Brain microvascular endothelial cell (primary cell): ENCODE results near the gene HAND2.

ENCODE experiments used
- DNase-seq: peaks from one replicate; pipeline ENCODE4 v3.0.0-alpha.2; 2020
- H3K27ac ChIP-seq: fragments of 250-450 bp; sonication (Bioruptor Pico); 2 replicates; pipeline ENCODE4 v1.5.1; 2020; ENCODE audit warnings: mild to moderate bottlenecking, moderate library complexity
- H3K27me3 ChIP-seq: fragments of 250-450 bp; sonication (Bioruptor Pico); replicated peaks from 2 replicates; pipeline ENCODE4 v1.5.1; 2020; ENCODE audit warnings: mild to moderate bottlenecking
- H3K36me3 ChIP-seq: fragments of 250-450 bp; sonication (Bioruptor Pico); replicated peaks from 2 replicates; pipeline ENCODE4 v1.5.1; 2020; ENCODE audit warnings: mild to moderate bottlenecking
- H3K4me3 ChIP-seq: 2 replicates; pipeline ENCODE4 v1.5.1; 2011; ENCODE audit warnings: low read depth, mild to moderate bottlenecking, control low read depth, low read length, moderate library complexity
- in situ Hi-C: cut with HindIII; loops from 2 replicates; pipeline ENCODE4 v1.10.0; 2017; ENCODE audit warnings: low sequenced_read_pairs, low pct_ligation_motif_present
- TF ChIP-seq, protein P1 (sequence below): IDR thresholded peaks from 2 replicates; pipeline ENCODE4 v1.5.1; 2011; ENCODE audit warnings: low read depth, mild to moderate bottlenecking, moderate library complexity, low read length, control low read depth, inconsistent platforms; ENCODE audit errors: missing control alignments

Gene HAND2

DNA sequence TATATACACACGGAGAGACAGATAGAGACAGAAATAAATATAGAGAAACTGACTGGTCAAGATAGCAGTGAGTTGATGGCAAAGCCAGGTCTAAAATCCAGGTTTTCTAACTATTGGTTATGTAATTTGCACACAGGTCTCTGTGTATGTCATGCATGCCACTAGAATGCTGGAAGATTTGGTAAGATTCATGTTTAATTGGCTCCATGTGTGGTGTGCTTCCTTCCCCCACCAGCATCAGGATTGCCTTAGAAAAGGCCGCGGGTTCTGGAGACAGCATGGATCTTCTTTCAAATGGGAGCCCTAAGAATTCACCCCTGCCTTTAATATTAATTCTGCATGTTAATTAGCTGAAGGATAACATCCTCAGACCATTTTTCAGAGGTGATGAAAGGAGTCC is 31.3 kb downstream of the HAND2 start:
- in situ Hi-C loops, result no loop called here
- TF ChIP-seq, protein P1, sequence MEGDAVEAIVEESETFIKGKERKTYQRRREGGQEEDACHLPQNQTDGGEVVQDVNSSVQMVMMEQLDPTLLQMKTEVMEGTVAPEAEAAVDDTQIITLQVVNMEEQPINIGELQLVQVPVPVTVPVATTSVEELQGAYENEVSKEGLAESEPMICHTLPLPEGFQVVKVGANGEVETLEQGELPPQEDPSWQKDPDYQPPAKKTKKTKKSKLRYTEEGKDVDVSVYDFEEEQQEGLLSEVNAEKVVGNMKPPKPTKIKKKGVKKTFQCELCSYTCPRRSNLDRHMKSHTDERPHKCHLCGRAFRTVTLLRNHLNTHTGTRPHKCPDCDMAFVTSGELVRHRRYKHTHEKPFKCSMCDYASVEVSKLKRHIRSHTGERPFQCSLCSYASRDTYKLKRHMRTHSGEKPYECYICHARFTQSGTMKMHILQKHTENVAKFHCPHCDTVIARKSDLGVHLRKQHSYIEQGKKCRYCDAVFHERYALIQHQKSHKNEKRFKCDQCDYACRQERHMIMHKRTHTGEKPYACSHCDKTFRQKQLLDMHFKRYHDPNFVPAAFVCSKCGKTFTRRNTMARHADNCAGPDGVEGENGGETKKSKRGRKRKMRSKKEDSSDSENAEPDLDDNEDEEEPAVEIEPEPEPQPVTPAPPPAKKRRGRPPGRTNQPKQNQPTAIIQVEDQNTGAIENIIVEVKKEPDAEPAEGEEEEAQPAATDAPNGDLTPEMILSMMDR, result no peak
- no peaks in the 10 kb centered on the region for H3K36me3 ChIP-seq
- peaks cover 35% of the 10 kb centered on the region for H3K27me3 ChIP-seq
- no peak overlapping the region for H3K27ac ChIP-seq
- no peak overlapping the region for H3K4me3 ChIP-seq
- DNase-seq, result no peak

DNA sequence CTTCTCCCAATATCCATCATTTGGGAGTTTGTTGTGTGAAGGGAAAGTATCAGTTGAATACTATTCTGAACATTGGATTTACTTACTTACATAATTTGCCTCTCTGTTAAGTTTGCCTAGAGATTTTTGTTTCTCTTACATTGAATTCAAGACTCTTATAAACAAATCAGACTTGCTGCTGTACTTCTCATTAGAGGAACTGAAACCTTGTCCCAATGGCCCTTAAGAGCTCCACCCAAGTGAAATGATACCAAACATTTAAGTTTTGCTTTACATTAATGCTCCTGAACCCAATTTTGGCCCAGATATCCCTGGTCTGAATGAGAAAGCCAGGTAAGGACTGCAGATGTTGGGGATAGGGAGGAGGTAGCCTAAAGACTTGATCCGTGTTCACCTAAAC is 32.0 kb downstream of the HAND2 start:
- H3K27ac ChIP-seq, result no peak overlapping the region
- TF ChIP-seq, protein P1, result no peak
- no peak for DNase-seq
- H3K27me3 ChIP-seq, result peaks cover 28% of the 10 kb centered on the region
- H3K36me3 ChIP-seq, result no peaks in the 10 kb centered on the region
- H3K4me3 ChIP-seq, result no peak overlapping the region
- in situ Hi-C loops, result no loop called here

DNA sequence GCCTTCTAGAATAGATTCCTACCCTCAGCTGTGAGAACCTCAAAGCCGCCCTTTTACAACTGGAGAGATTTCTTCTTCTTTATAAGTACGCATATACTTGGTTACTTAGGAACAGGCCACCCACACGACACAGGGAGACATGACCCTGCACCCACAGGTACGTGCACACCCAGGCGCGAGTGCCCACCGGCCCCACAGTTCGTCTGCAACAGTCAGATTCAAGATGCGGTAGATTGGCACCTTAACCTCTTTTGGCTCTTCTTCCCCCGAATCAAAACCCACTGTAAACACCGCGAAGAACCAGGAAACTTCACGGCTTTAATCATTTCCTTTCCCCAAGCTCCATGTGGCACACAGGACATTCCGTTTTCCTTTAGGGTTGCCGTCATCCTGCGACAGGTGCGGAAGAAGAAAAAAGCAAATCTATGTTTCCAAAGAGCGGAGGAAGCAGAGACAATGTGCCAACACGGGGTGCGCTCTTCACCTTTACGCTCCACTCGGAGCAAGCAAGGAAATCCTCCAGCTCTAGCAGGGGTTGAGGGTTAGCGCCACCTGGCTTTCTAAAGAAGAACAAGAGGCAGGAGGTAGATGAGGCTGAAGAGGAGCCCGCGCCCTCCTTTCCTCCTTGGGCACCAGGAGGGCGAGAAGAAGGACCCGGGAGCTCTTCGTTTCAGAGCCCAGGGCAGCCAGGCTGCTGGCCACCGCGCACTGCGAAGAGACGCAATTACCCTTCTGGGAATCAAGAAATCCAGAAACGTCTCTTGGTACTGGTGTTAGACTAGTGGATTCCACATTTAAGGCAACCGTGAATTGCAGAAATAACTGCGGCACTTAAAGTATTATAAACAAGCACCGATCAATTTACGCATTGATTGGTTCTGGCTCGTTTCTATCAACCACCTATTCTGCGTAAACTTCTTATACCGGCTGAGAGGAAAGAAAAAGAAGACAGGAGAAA is 35.7 kb downstream of the HAND2 start:
- TF ChIP-seq, protein P1, result peak; percentile 91
- in situ Hi-C loops, result no loop called here

DNA sequence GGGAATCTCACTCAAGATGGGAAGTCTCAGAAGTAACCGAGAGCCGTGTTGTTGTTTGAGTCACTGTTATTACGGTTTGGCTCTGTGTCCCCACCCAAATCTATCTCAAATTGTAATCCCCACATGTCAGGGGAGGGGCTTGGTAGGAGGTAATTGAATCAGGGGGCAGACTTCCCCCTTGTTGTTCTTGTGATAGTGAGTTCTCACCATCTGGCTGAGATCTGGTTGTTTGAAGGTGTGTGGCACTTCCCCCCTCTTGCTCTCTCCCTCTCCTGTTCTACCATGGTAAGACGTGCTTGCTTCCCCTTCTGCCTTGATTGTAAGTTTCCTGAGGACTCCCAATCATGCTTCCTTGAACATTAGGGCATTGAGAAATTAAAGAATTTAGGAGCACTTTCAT is 37.0 kb downstream of the HAND2 start:
- TF ChIP-seq, protein P1, result no peak
- Histone ChIP-seq H3K4me3 (no peak overlapping the region), H3K27me3 (peaks cover 3% of the 10 kb centered on the region), H3K36me3 (no peaks in the 10 kb centered on the region), H3K27ac (no peak overlapping the region)
- no peak for DNase-seq
- in situ Hi-C loops, result no loop called here

More for the DNA sequence above, 35.7 kb downstream of the HAND2 start:
- H3K36me3 ChIP-seq, result no peaks in the 10 kb centered on the region
- peak overlapping the region; percentile 53 for H3K4me3 ChIP-seq
- peak; percentile 59 for DNase-seq
- no peak overlapping the region for H3K27ac ChIP-seq
- H3K27me3 ChIP-seq, result peaks cover 3% of the 10 kb centered on the region

DNA sequence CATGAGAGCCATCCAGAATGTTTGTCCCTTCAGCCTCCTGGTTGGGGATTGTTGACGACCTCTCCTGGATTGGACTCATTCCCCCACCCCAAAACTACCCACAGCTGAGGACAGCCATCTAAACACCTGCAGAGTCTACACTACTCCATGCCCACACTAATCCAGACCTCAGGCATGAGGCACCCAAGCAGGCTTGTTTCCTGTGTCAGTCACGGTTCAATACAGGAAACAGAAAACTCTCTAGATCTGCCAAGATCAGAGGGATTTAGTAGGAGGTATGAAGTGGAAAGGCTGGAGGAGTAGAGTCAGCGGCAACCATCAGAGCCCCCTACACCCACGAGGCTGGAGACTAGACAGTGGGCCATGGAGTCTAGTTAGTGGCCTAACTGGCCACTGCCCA is 37.7 kb downstream of the HAND2 start:
- Histone ChIP-seq H3K27me3 (peaks cover 3% of the 10 kb centered on the region), H3K36me3 (no peaks in the 10 kb centered on the region), H3K4me3 (no peak overlapping the region), H3K27ac (no peak overlapping the region)
- DNase-seq, result no peak
- TF ChIP-seq, protein P1, result no peak
- in situ Hi-C loops, result no loop called here
